Esophagus (tissue), 2 donors: ENCODE measurements around the gene ZSCAN18. TPM values are rescaled to one million over a fixed set of nuclear protein-coding genes. Genes with fewer than 3 reads are reported as not detected.

ENCODE experiments used
- H3K27ac ChIP-seq, 2 donors: one replicate each; pipeline ENCODE4 v1.5.1; 2013; ENCODE audit warnings: low read depth in 2 of 2, mild to moderate bottlenecking in 2 of 2, inconsistent platforms in 1 of 2, low read length in 1 of 2, moderate library complexity in 1 of 2
- H3K27me3 ChIP-seq, 2 donors: one replicate each; pipeline ENCODE4 v1.6.1; 2013; ENCODE audit warnings: low read length in 2 of 2, control low read depth in 1 of 2, mild to moderate bottlenecking in 1 of 2; ENCODE audit not compliant: insufficient read depth in 2 of 2, control insufficient read depth in 1 of 2
- H3K36me3 ChIP-seq, 2 donors: one replicate each; pipeline ENCODE4 v1.6.1; 2013; ENCODE audit warnings: low read length in 1 of 2; ENCODE audit not compliant: control insufficient read depth in 2 of 2, insufficient read depth in 2 of 2
- H3K4me1 ChIP-seq, 2 donors: one replicate each; pipeline ENCODE4 v1.6.1; 2013; ENCODE audit warnings: low read length in 1 of 2; ENCODE audit not compliant: control insufficient read depth in 2 of 2, insufficient read depth in 2 of 2
- H3K4me3 ChIP-seq, 2 donors: one replicate each; pipeline ENCODE4 v1.5.1; 2013; ENCODE audit warnings: low read length in 2 of 2, mild to moderate bottlenecking in 2 of 2, low read depth in 1 of 2, moderate library complexity in 1 of 2
- H3K9me3 ChIP-seq, 2 donors: one replicate each; pipeline ENCODE4 v1.6.1; 2013; ENCODE audit warnings: mild to moderate bottlenecking in 2 of 2, low read depth in 1 of 2, low read length in 1 of 2, moderate library complexity in 1 of 2; ENCODE audit not compliant: control insufficient read depth in 2 of 2, insufficient read depth in 1 of 2
- WGBS, 2 donors: extraction: QIAGEN DNeasy Blood & Tissue Kit; methylation state at CpG; one replicate each; pipeline ENCODE4 v1.1.7; 2013; 5-methylcytosine and 5-hydroxymethylcytosine counted together
- polyA plus RNA-seq, 2 donors: library from polyadenylated mRNA; stranded (reverse); fragments of 200-250 nt; gene quantifications; one replicate each; pipeline ENCODE4 v1.2.3, GENCODE V29; 2013
- donor health status: healthy with polysubstance abuse.
- donor health status: Bipolar disorder and iron deficiency.

The ZSCAN18 gene
- polyA plus RNA-seq, 2 donors = 20.2 to 22.9 TPM

DNA sequence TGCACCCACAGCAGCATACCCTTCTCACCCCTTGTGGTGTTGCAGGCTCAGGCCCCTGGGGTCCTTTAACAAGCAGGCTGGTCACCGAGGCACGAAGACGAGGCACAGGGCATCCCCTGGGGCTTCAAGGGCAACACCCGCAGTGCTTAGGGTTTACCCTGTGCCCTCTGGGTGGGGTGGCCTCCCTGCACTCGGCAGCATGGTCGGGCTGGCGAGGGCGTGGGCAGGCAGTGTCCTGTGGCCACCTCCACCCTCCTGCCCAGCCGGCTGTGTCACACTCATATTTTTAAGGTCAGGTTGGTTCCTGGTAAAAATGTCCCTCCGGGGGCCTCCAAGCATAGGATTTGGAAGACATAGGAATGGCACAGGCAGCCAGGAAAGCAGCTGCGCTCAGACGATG, 50.4 kb downstream of the ZSCAN18 start:
- no peak overlapping the region for H3K27ac ChIP-seq
- H3K4me1 ChIP-seq = no peaks in the 10 kb centered on the region
- 92 to 94% methylated on average over 12 of the region's 12 CpGs for WGBS, 2 donors
- H3K9me3 ChIP-seq = peaks cover 33 to 64% of the 10 kb centered on the region in 2 donors
- H3K36me3 ChIP-seq = no peaks in the 10 kb centered on the region
- H3K4me3 ChIP-seq = no peak overlapping the region
- no peaks in the 10 kb centered on the region for H3K27me3 ChIP-seq

DNA sequence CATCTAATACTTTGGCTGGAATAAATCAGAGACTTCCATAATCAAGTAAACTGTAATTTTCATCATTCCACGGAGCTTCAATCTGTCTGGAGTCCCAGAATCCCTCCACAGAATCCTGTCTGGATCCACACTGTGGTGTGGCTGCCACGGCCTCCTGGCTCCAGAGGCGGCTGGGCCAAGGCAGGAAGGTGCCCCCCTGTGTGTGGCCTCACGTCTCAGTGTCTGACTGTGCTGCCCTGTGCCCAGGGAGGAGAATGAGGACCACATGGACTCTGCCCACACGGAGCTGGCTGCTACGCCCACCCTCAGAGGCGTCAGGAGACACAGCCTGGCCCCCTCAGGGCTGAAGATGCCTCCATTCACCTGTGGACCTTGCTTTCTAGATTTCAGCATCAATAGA, 51.2 kb downstream of the ZSCAN18 start:
- Histone ChIP-seq H3K9me3 (peaks cover 35 to 60% of the 10 kb centered on the region in 2 donors), H3K4me3 (no peak overlapping the region), H3K27ac (no peak overlapping the region), H3K36me3 (no peaks in the 10 kb centered on the region), H3K27me3 (no peaks in the 10 kb centered on the region), H3K4me1 (no peaks in the 10 kb centered on the region)
- WGBS, 2 donors = 84 to 89% methylated on average over 7 of the region's 7 CpGs

DNA sequence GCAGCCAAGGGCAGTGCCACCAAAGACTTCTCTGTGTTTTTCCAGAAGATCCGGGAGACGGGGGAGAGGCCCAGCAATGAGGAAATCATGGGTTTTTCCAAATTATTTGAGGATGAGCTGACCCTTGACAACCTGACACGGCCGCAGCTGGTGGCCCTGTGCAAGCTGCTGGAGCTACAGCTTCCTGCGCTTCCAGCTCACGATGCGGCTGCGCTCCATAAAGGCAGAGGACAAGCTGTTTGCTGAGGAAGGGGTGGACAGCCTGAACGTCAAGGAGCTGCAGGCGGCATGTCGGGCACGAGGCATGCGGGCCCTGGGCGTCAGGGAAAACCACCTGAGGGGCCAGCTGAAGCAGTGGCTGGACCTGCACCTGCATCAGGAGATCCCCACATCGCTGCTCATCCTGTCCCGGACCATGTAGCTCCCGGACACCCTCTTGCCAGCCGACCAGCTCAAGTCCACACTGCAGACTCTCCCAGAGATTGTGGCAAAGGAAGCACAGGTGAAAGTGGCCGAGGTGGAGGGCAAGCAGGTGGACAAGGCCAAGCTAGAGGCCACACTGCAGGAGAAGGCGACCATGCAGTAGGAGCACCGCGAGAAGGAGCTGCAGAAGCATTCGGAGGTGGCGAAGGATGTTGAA, 52.5 kb downstream of the ZSCAN18 start:
- no peak overlapping the region for H3K27ac ChIP-seq
- no peaks in the 10 kb centered on the region for H3K4me1 ChIP-seq
- WGBS, 2 donors = 93 to 94% methylated on average over 24 of the region's 24 CpGs
- H3K27me3 ChIP-seq = no peaks in the 10 kb centered on the region
- H3K36me3 ChIP-seq = no peaks in the 10 kb centered on the region
- H3K9me3 ChIP-seq = peaks cover 42 to 62% of the 10 kb centered on the region in 2 donors
- no peak overlapping the region for H3K4me3 ChIP-seq

DNA sequence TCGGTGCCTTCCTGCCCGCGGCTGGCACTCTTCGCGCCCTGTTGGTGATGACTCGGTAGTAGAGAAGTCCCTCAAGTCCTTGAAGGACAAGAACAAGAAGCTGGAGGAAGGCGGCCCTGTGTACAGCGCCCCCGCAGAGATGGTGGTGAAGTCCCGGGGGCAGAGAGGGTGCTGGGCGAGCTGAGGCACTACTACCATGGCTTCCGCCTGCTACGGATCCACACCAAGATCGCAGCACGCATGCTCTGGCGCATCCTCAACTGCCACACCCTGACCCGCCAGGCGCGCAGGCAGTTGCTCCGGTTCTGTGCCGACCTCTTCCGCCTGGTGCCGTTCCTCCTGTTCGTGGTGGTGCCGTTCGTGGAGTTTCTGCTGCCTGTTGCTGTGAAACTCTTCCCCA, 53.1 kb downstream of the ZSCAN18 start:
- no peak overlapping the region for H3K27ac ChIP-seq
- peaks cover 47 to 68% of the 10 kb centered on the region in 2 donors for H3K9me3 ChIP-seq
- no peaks in the 10 kb centered on the region for H3K4me1 ChIP-seq
- no peak overlapping the region for H3K4me3 ChIP-seq
- no peaks in the 10 kb centered on the region for H3K27me3 ChIP-seq
- no peaks in the 10 kb centered on the region for H3K36me3 ChIP-seq
- 92 to 96% methylated on average over 26 of the region's 26 CpGs for WGBS, 2 donors

DNA sequence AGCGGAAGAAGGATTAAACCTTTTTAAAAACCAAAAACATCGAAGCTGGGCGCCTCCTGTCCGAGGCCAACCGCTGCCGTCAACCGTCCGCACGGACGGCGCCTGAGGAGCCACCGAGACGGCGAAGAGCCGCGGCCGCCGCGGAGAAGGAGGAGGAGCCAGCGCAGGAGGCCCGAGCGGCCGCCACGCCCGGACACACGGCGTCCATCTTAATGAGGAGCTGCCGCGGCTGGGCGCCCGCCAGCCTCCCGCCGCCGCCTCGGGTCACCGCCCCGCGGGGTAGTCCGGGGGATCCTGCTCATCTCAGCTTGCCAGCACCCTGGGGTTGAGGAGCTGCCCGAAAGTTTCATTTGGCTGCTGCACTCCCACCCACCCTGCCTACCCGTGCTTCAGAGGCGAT, 53.6 kb downstream of the ZSCAN18 start:
- Histone ChIP-seq H3K36me3 (no peaks in the 10 kb centered on the region), H3K27me3 (no peaks in the 10 kb centered on the region), H3K4me3 (no peak overlapping the region), H3K27ac (no peak overlapping the region), H3K9me3 (peaks cover 44 to 66% of the 10 kb centered on the region in 2 donors), H3K4me1 (no peaks in the 10 kb centered on the region)
- WGBS, 2 donors = 61 to 74% methylated on average over 39 to 41 of the region's 42 CpGs

DNA sequence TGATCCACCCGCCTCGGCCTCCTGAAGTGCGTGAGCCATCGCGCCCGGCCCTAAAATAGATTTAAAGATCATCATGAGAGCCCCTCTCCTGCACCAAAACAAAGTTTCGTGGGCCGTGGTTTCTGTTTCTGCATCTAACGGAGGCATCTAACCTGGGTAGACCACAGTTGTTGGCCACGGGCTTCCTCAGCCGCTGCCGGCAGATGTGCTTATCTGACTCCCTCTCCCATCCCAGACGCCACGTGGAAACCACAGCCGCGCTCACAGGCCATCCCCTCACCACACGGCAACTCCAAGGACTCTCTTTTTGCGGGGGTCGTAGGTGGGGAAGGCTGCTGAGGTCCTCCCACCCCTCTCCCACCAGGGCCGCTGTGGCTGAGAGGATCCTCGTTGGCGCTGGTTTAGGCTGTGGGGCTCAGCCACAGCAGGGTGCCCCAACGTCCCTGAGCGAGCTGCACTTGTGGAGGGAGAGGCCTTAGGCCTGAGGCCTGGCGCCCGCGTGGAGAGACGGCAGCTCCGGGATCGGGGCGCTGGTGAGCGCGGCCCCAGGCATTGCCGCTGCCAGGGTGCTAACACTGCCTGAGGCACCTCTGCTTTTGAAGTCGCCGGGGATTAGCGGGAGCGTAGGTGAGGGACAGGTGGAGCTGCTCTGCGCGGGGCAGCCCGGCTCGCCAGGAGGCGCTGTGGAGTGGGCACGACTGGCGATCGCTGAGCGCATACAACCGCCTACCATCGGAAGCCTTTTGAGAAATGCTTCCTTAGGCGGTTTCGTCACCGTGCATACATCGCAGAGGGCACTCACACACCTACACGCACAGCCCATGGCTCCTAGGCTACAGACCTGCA, 55.3 kb downstream of the ZSCAN18 start:
- H3K4me3 ChIP-seq = no peak overlapping the region
- H3K27ac ChIP-seq = no peak overlapping the region
- no peaks in the 10 kb centered on the region for H3K36me3 ChIP-seq
- WGBS, 2 donors = 42 to 44% methylated on average over 53 to 54 of the region's 54 CpGs
- peaks cover 49 to 70% of the 10 kb centered on the region in 2 donors for H3K9me3 ChIP-seq
- no peaks in the 10 kb centered on the region for H3K27me3 ChIP-seq
- H3K4me1 ChIP-seq = no peaks in the 10 kb centered on the region

- H3K4me1 ChIP-seq = no peaks in the 10 kb centered on the region
- no peak overlapping the region for H3K27ac ChIP-seq
- no peaks in the 10 kb centered on the region for H3K36me3 ChIP-seq
- H3K4me3 ChIP-seq = no peak overlapping the region
- H3K27me3 ChIP-seq = no peaks in the 10 kb centered on the region
- 82 to 84% methylated on average over 21 of the region's 21 CpGs for WGBS, 2 donors
- peaks cover 35 to 62% of the 10 kb centered on the region in 2 donors for H3K9me3 ChIP-seq
These were observed 57.1 kb downstream of the ZSCAN18 start for GRCh38 chr19:58040751-58041525.

- Histone ChIP-seq H3K9me3 (peaks cover 35 to 52% of the 10 kb centered on the region in 2 donors), H3K36me3 (no peaks in the 10 kb centered on the region), H3K27ac (no peak overlapping the region), H3K4me3 (no peak overlapping the region), H3K4me1 (peaks cover 0 to 3% of the 10 kb centered on the region in 2 donors), H3K27me3 (no peaks in the 10 kb centered on the region)
- WGBS, 2 donors = 19 to 24% methylated on average over 8 of the region's 8 CpGs
These were observed 59.3 kb downstream of the ZSCAN18 start for GRCh38 chr19:58038688-58039204.

DNA sequence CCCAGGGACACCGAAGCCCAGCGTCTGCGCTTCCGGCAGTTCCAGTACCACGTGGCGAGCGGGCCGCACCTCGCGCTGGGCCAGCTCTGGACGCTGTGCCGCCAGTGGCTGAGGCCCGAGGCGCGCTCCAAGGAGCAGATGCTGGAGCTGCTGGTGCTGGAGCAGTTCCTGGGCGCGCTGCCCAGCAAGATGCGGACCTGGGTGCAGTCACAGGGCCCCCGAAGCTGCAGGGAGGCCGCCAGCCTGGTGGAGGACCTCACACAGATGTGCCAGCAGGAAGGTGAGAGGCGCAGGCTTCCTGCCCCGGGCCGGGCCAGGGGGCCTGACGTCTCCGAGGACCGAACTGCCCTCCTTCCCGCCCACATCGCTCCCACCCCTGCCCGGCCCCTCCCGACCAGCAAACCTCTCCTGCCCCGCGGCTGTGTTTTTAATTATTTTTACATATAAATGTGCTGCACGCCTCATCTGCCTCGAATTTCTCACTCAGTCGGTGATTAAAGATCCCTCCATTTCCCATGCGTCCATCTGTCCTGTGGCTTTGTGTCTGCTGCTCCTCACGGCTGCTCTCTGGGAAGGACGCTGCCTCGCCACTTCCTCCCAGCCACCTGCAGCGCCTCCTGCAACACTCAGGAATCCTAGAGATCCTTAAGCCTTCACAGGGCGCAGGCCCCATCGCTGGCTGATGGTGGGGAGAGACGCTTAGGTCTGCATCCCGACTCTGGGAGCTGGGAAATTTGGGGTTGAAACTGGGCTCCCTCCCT, 59.9 kb downstream of the ZSCAN18 start:
- Histone ChIP-seq H3K4me3 (no peak overlapping the region), H3K4me1 (peaks cover 0 to 3% of the 10 kb centered on the region in 2 donors), H3K27ac (no peak overlapping the region), H3K36me3 (no peaks in the 10 kb centered on the region), H3K9me3 (peaks cover 36 to 53% of the 10 kb centered on the region in 2 donors), H3K27me3 (no peaks in the 10 kb centered on the region)
- 16% methylated on average over 44 of the region's 44 CpGs for WGBS, 2 donors
